Ectodermal cell (in vitro differentiated cells): Measurements from ENCODE around the gene DOCK7.
"Not testable (repeated sequence)": the region's sequence is repeated elsewhere in the genome, so short reads cannot be mapped to it uniquely, and the experiment has no call there.

Experiments
- H3K27ac ChIP-seq: 2 replicates; pipeline ENCODE4 v1.7.0; 2013; ENCODE audit warnings: mild to moderate bottlenecking, low read depth, low read length; ENCODE audit not compliant: insufficient read depth, poor library complexity, severe bottlenecking
- H3K27me3 ChIP-seq: 2 replicates; pipeline ENCODE4 v1.7.0; 2013; ENCODE audit warnings: mild to moderate bottlenecking, low read length; ENCODE audit not compliant: insufficient read depth, control insufficient read depth, poor library complexity, severe bottlenecking
- H3K36me3 ChIP-seq: one replicate; pipeline ENCODE4 v1.7.0; 2013; ENCODE audit warnings: low read length; ENCODE audit not compliant: control insufficient read depth, insufficient read depth
- H3K4me1 ChIP-seq: one replicate; pipeline ENCODE4 v1.7.0; 2013; ENCODE audit warnings: low read length; ENCODE audit not compliant: control insufficient read depth, insufficient read depth
- H3K4me3 ChIP-seq: 2 replicates; pipeline ENCODE4 v1.7.0; 2013; ENCODE audit warnings: low read depth, low read length, control low read depth; ENCODE audit not compliant: insufficient read depth
- H3K9me3 ChIP-seq: 2 replicates; pipeline ENCODE4 v1.7.0; 2013; ENCODE audit warnings: mild to moderate bottlenecking, low read length, moderate library complexity; ENCODE audit not compliant: control insufficient read depth
- WGBS, 2 experiments: methylation state at CpG; one replicate each; pipeline ENCODE4 v1.1.7; 2013; ENCODE audit warnings: missing lambda C conversion rate in 2 of 2; 5-methylcytosine and 5-hydroxymethylcytosine counted together

DOCK7 gene

DNA sequence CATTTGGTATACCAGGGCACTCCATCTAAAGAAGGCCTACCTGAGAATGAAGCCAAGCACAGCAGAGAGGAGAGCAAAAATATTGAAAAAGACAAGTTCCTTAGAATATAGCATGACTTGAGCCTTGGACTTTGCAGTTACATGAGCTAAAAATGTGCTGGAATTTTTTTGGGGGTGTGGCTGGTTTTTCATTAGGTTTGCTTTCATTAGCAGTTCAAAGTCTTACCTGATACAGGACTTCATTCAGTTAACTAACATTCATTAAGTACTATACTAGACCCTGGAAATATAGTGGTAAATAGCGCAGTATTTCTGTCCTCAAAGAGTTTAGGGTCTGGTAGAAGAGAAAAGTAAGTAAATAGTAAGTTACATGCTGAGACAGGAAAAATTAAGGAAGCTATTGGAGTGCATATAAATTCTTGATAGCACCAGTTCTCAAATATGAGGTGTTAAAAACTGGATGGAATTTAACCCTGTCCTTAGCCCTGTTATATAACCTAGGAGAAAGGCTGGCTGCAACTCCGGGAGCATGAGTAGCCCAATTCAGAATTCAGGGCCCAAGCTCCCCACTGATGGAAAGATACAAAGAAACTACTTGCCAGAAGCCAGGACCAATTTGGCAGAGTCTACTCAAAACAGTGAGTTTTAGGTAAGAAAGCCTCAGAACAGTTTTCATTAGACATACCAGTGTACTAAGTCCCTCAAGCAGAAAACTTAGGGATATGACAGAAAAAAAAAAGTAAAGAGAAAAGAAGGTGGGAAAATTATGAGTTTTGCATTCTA, 3.1 kb upstream of the DOCK7 start:
- H3K4me1 ChIP-seq: peaks cover 14% of the 10 kb centered on the region
- H3K9me3 ChIP-seq: no peaks in the 10 kb centered on the region
- H3K36me3 ChIP-seq: peaks cover 8% of the 10 kb centered on the region
- H3K27me3 ChIP-seq: no peaks in the 10 kb centered on the region
- H3K27ac ChIP-seq: no peak overlapping the region
- WGBS, 2 experiments: 93 to 96% methylated on average over 2 of the region's 2 CpGs
- H3K4me3 ChIP-seq: no peak overlapping the region

DNA sequence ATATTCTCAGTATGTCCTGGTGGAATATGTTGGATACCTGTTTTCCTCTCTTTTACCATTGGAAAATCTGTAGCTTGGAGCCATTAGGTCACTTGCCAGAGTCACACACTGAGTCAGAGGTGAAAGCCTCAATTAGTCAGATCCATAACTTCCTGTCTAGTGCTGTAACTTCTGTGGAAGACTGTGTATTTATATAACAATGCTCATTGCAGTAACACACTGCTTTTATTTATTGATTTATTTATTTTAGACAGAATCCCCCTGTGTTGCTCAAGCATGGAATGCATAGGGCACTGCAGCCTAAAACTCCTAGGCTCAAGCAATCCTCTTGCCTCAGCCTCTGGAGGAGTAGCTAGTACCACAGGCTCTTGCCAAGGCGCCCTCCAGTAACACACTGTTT, 1.3 kb upstream of the DOCK7 start:
- WGBS, 2 experiments: 64 to 80% methylated on average over 1 of the region's 1 CpG
- Histone ChIP-seq H3K27ac (no peak overlapping the region), H3K9me3 (no peaks in the 10 kb centered on the region), H3K4me3 (peak overlapping the region; percentile 12), H3K27me3 (no peaks in the 10 kb centered on the region), H3K36me3 (peaks cover 8% of the 10 kb centered on the region), H3K4me1 (peaks cover 18% of the 10 kb centered on the region)

DNA sequence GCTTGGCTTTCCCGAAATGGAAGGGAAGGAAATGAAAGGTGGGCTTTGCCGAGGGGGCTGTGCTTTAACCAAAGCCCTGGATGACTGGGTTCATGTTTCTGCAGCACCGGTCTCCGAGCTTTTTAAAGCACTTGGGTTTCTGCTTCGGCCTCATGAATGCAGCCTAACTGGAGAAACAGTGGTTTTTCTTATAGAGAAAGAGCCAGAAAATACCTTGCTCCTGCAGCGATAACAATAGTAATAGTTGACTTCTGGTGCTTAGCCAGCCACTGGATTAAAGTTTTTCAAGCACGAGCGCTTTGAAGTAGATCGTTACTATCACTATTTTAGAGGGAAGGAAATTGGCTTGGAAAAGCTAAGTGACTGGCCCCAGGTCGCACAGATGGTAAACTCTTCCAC, 500 bp upstream of the DOCK7 start:
- peak overlapping the region; percentile 70 for H3K4me3 ChIP-seq
- peaks cover 18% of the 10 kb centered on the region for H3K4me1 ChIP-seq
- no peaks in the 10 kb centered on the region for H3K27me3 ChIP-seq
- H3K9me3 ChIP-seq: no peaks in the 10 kb centered on the region
- WGBS, 2 experiments: 0% methylated on average over 10 of the region's 10 CpGs
- no peaks in the 10 kb centered on the region for H3K36me3 ChIP-seq
- peak overlapping the region; percentile 93 for H3K27ac ChIP-seq

DNA sequence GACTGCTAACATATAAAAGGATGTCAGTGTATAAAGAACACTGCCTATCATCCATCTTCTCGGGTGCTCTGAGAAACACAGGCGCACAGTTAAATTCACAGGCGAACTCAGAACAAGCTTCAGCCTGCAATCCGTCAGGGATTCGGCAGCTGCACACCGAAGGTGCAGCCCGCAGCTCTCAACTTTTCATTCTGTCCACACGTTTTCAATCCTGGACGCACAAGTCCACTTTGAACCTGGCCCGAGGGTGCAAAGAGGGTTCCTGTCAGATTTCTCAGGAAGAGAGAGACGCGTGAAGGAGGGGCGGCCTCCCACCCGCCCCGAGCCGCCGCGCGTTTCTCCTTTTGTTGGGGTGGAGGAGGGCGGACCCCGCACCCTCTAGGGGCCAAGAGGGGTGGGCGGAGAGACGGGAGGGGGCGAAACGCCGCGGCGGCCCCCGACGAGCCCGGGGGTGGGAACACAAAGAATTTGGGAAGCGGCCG, 724 bp downstream of the DOCK7 start:
- Histone ChIP-seq H3K27ac (peak overlapping the region; percentile 93), H3K4me3 (peak overlapping the region; percentile 70), H3K36me3 (no peaks in the 10 kb centered on the region), H3K4me1 (peaks cover 18% of the 10 kb centered on the region), H3K9me3 (no peaks in the 10 kb centered on the region), H3K27me3 (no peaks in the 10 kb centered on the region)
- WGBS, 2 experiments: 1% methylated on average over 33 of the region's 33 CpGs

DNA sequence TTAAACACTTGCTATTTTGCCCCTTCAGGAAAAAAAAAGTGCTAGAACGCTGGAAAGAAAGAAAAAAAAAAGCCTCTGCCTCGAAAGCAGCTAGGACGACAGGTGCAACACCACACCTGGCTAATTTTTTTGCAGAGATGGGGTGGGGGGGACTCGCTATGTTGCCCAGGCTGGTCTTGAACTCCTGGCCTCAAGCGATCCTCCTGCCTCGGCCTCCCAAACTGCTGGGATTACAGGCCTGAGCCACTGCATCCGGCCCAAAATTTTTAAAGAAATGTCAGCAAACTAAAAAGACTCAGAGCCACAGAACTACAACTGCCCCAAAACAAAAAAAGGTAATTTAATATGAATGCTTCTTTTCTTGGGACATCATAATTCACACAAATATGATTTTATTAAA, 1.4 kb downstream of the DOCK7 start:
- WGBS, 2 experiments: 86 to 88% methylated on average over 7 of the region's 7 CpGs
- no peak overlapping the region for H3K27ac ChIP-seq
- peaks cover 3% of the 10 kb centered on the region for H3K36me3 ChIP-seq
- peak overlapping the region; percentile 70 for H3K4me3 ChIP-seq
- peaks cover 18% of the 10 kb centered on the region for H3K4me1 ChIP-seq
- H3K9me3 ChIP-seq: no peaks in the 10 kb centered on the region
- H3K27me3 ChIP-seq: no peaks in the 10 kb centered on the region

DNA sequence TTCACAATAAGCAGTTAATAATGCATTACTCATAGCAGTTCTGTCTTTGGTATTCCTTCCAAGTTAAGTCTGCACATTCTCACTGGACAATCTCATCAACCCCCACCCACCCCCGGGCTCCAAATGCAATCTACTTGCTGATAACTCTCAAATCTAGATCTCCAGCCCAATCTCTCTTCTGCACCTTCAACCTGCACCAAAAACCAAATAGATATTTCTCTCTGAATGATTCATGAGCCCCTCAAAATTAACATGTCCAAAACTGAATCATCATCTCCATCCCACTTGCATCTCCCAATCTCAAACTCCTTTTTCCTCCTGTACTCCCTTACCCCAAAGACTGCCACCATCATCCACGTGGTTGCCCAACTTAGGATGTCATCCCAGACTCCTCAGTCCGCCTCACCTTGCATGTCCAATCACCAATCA, 2.7 kb downstream of the DOCK7 start:
- H3K4me1 ChIP-seq: peaks cover 16% of the 10 kb centered on the region
- no peaks in the 10 kb centered on the region for H3K27me3 ChIP-seq
- no peak overlapping the region for H3K4me3 ChIP-seq
- H3K27ac ChIP-seq: no peak overlapping the region
- 90 to 93% methylated on average over 3 of the region's 3 CpGs for WGBS, 2 experiments
- H3K36me3 ChIP-seq: peaks cover 5% of the 10 kb centered on the region
- no peaks in the 10 kb centered on the region for H3K9me3 ChIP-seq

DNA sequence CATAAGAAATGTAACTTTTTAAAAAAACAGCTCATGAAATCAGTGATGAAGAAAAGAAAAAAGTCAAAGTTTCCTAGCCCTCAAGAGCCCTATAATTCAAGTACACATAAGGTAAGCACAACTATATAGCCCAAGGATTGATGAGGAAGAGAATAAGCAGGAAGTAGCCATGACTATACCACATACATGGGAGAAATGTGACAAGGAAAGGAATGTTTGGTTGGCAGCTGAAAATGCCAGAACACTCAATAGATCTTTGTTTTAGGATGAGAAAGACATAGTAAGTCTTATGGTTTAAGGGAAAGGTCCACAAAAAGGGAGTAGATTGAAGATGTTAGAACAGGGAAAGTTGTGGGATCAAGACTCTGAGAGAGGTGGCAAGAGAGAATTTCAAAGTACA, 5.7 kb downstream of the DOCK7 start:
- Histone ChIP-seq H3K4me3 (no peak overlapping the region), H3K36me3 (peaks cover 5% of the 10 kb centered on the region), H3K27me3 (no peaks in the 10 kb centered on the region), H3K9me3 (no peaks in the 10 kb centered on the region), H3K4me1 (peaks cover 4% of the 10 kb centered on the region), H3K27ac (peak overlapping the region; percentile 9)

DNA sequence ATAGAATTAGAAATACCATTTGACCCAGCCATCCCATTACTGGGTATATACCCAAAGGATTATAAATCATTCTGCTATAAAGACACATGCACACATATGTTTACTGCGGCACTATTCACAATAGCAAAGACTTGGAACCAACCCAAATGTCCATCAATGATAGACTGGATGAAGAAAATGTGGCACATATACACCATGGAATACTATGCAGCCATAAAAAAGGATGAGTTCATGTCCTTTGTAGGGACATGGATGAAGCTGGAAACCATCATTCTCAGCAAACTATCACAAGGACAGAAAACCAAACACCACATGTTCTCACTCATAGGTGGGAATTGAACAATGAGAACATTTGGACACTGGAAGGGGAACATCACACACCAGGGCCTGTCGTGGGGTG, 7.2 kb downstream of the DOCK7 start:
- not testable (repeated sequence) for H3K9me3 ChIP-seq, H3K4me3 ChIP-seq, H3K27ac ChIP-seq, H3K4me1 ChIP-seq, H3K27me3 ChIP-seq, H3K36me3 ChIP-seq
- 100% methylated on average over 1 of the region's 2 CpGs for WGBS, 2 experiments

DNA sequence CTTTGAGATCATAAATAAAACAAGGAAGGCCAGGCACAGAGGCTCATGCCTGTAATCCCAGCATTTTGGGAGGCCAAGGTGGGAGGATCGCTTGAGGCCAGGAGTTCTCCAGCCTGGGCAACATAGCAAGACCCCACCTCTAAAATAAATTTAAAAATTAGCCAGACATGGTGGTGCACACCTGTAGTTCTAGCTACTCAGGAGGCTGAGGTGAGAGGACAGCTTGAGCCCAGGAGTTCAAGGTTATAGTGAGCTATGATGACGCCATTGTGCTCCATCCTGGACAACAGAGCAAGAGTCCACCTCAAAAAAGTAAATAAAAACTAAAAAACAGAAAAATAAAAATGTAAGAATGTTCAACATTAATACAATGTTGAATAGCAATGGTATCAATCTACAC, 10.4 kb downstream of the DOCK7 start:
- 100% methylated on average over 2 of the region's 2 CpGs for WGBS, 2 experiments
- not testable (repeated sequence) for H3K27ac ChIP-seq, H3K27me3 ChIP-seq, H3K36me3 ChIP-seq, H3K4me1 ChIP-seq, H3K4me3 ChIP-seq, H3K9me3 ChIP-seq

DNA sequence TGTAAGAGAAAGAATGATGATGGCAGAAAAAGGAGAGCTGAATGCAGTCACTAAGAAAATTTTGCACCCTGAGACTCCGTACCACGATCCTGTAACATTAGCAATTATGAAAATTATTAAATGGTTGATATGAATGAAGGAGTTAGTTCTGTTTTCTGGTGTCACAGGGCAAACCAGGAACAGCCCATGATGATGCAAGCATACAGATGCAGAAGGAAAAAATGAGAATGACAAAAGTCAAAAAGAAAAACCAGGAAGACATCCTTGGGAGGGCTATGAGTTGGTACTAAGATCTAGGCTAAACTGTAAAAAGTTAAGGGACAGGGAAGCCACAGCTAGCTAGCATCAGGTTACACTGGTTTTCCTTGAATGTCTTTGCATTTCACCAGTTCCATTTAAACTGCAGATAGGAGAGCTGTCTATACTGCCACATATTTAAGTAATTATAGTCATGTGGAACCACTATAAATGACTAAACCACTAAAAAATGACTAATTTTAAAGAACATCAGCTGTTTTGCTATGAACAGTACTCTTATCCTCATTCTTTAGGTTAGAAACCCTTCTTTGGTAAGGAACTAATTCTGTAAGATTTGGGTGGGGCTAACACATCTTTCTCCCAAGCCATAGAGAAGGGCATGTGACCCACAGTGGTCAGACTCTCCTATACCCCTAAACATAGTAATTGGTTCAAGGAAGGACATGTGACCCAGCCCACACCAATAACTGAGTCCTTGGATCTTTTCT, 11.4 kb downstream of the DOCK7 start:
- Histone ChIP-seq H3K4me1 (no peaks in the 10 kb centered on the region), H3K36me3 (peaks cover 2% of the 10 kb centered on the region), H3K27me3 (no peaks in the 10 kb centered on the region), H3K9me3 (no peaks in the 10 kb centered on the region), H3K27ac (no peak overlapping the region), H3K4me3 (no peak overlapping the region)
- WGBS, 2 experiments: 93 to 97% methylated on average over 2 of the region's 2 CpGs
